Endodermal cell (in vitro differentiated cells): Measurements from ENCODE around the gene ANO5. TPM values are rescaled to one million over a fixed set of nuclear protein-coding genes. Genes with fewer than 3 reads are reported as not detected.

Source experiments
- DNase-seq: peaks from one replicate; pipeline ENCODE4 v3.0.0-alpha.2; 2017
- H3K27ac ChIP-seq: 2 replicates; pipeline ENCODE4 v1.5.1; 2013; ENCODE audit warnings: mild to moderate bottlenecking, low read depth, low read length, moderate library complexity
- H3K27me3 ChIP-seq: 2 replicates; pipeline ENCODE4 v1.6.1; 2013; ENCODE audit warnings: mild to moderate bottlenecking, low read length, moderate library complexity; ENCODE audit not compliant: insufficient read depth, control insufficient read depth, poor library complexity, severe bottlenecking
- H3K36me3 ChIP-seq: 2 replicates; pipeline ENCODE4 v1.7.0; 2013; ENCODE audit warnings: mild to moderate bottlenecking, low read length, moderate library complexity; ENCODE audit not compliant: control insufficient read depth, insufficient read depth
- H3K4me1 ChIP-seq: one replicate; pipeline ENCODE4 v1.7.0; 2013; ENCODE audit warnings: low read length; ENCODE audit not compliant: control insufficient read depth, insufficient read depth
- H3K4me3 ChIP-seq: 2 replicates; pipeline ENCODE4 v1.5.1; 2013; ENCODE audit warnings: mild to moderate bottlenecking, low read length, moderate library complexity
- H3K9ac ChIP-seq: 2 replicates; pipeline ENCODE4 v1.6.1; 2013; ENCODE audit warnings: mild to moderate bottlenecking, low read length, moderate library complexity; ENCODE audit not compliant: poor library complexity, severe bottlenecking; ENCODE audit errors: extremely low read depth
- H3K9me3 ChIP-seq: 2 replicates; pipeline ENCODE4 v1.6.1; 2013; ENCODE audit warnings: mild to moderate bottlenecking, low read length, moderate library complexity; ENCODE audit not compliant: control insufficient read depth
- H3K27ac Mint-ChIP-seq: 2 replicates; pipeline ENCODE4 v1.8.0; 2020; ENCODE audit warnings: mixed read lengths
- H3K27me3 Mint-ChIP-seq: 2 replicates; pipeline ENCODE4 v1.8.0; 2021; ENCODE audit warnings: mild to moderate bottlenecking, mixed read lengths; ENCODE audit not compliant: insufficient read depth
- H3K36me3 Mint-ChIP-seq: 2 replicates; pipeline ENCODE4 v1.8.0; 2020; ENCODE audit warnings: low read depth, mixed read lengths
- H3K4me1 Mint-ChIP-seq: 2 replicates; pipeline ENCODE4 v1.8.0; 2020; ENCODE audit warnings: mixed read lengths
- H3K4me3 Mint-ChIP-seq: 2 replicates; pipeline ENCODE4 v1.8.0; 2020; ENCODE audit warnings: mild to moderate bottlenecking, moderate library complexity, mixed read lengths
- H3K9me3 Mint-ChIP-seq: 2 replicates; pipeline ENCODE4 v1.8.0; 2020; ENCODE audit warnings: mild to moderate bottlenecking, mixed read lengths
- CTCF ChIP-seq: fragments of 200-600 bp; sonication (generic); conservative IDR thresholded peaks from 2 replicates; pipeline ENCODE4 v1.5.0; 2021; ENCODE audit warnings: antibody characterized with exemption, mild to moderate bottlenecking
- WGBS, 2 experiments: methylation state at CpG; one replicate each; pipeline versions ENCODE4 v1.1.5 to v1.1.7; 2013; ENCODE audit warnings: missing lambda C conversion rate in 2 of 2, mixed read lengths in 1 of 2; ENCODE audit not compliant: insufficient coverage in 1 of 2, insufficient read length in 1 of 2; 5-methylcytosine and 5-hydroxymethylcytosine counted together
- total RNA-seq, 2 donors: library from RNA; stranded (reverse); fragmentation: NEBNext Ultra II Directional in 1 of 2; extraction: Animal tissue kit (Norgen Biotek cat#: 25700) in 1 of 2; gene quantifications; 2 replicates in 1 of 2; 3 replicates in 1 of 2; pipeline ENCODE4 v1.2.1, GENCODE V29; 2021

Gene ANO5
- total RNA-seq, 2 donors from 2014 or later = 6.2 to 8.9 TPM

DNA sequence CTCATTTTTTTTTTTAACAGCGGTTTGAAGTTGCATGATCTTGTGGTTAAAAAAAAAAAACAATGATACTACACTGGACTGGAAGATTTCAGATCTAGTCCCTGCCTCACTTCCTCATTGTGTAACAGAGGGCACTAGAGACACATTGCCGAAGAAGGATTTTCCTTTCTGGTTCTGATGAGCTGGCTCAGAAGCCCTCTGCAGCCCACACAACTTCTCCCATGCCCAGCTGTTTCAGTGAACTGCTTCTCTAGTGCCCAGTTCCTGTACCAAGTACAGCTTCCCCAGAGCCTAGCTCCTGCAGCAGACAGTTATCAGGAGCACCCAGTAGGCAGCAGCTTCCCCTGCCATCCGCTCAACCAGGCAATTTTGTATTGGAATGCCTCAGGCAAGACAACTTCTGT, 29.5 kb upstream of the ANO5 start:
- H3K9me3 Mint-ChIP-seq = no peaks in the 10 kb centered on the region
- H3K4me3 Mint-ChIP-seq = no peak overlapping the region
- no peaks in the 10 kb centered on the region for H3K36me3 Mint-ChIP-seq
- DNase-seq = no peak
- Histone ChIP-seq H3K9ac (no peak overlapping the region), H3K4me3 (no peak overlapping the region), H3K27me3 (no peaks in the 10 kb centered on the region), H3K27ac (no peak overlapping the region), H3K36me3 (no peaks in the 10 kb centered on the region), H3K9me3 (no peaks in the 10 kb centered on the region), H3K4me1 (no peaks in the 10 kb centered on the region)
- H3K27ac Mint-ChIP-seq = no peak overlapping the region
- no peak for TF ChIP-seq CTCF
- 88 to 93% methylated on average over 3 of the region's 3 CpGs for WGBS, 2 experiments
- no peaks in the 10 kb centered on the region for H3K4me1 Mint-ChIP-seq
- no peaks in the 10 kb centered on the region for H3K27me3 Mint-ChIP-seq

DNA sequence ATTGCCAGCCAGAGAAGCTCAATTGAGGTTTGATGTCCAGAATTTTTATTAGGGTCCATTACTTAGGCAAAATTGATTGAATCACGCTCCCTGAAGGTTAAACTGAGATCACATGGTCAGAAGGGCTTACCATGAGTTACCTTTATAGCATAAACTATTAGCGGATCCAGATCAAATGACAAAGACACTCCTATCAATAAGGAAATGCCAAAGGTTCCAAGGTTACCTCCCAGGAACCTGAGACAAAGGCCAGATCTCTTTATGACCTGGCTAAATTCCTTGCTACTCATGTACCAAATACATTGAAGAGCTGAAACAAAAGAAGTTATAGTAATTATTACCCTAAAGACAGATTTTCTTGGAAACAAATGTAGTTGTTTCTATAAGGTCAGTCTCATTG, 27.8 kb upstream of the ANO5 start:
- H3K27ac Mint-ChIP-seq = no peak overlapping the region
- H3K27me3 Mint-ChIP-seq = no peaks in the 10 kb centered on the region
- no peaks in the 10 kb centered on the region for H3K4me1 Mint-ChIP-seq
- WGBS, 2 experiments = 97 to 100% methylated on average over 1 to 2 of the region's 2 CpGs
- H3K9me3 Mint-ChIP-seq = no peaks in the 10 kb centered on the region
- Histone ChIP-seq H3K36me3 (no peaks in the 10 kb centered on the region), H3K9me3 (no peaks in the 10 kb centered on the region), H3K9ac (no peak overlapping the region), H3K27me3 (no peaks in the 10 kb centered on the region), H3K4me3 (no peak overlapping the region), H3K4me1 (no peaks in the 10 kb centered on the region), H3K27ac (no peak overlapping the region)
- no peak for DNase-seq
- H3K4me3 Mint-ChIP-seq = no peak overlapping the region
- H3K36me3 Mint-ChIP-seq = no peaks in the 10 kb centered on the region
- no peak for TF ChIP-seq CTCF

GRCh38 chr11:22165759-22166513, 26.9 kb upstream of the ANO5 start:
- TF ChIP-seq CTCF = no peak
- Histone ChIP-seq H3K9ac (no peak overlapping the region), H3K36me3 (no peaks in the 10 kb centered on the region), H3K27me3 (no peaks in the 10 kb centered on the region), H3K27ac (no peak overlapping the region), H3K4me1 (no peaks in the 10 kb centered on the region), H3K4me3 (no peak overlapping the region), H3K9me3 (no peaks in the 10 kb centered on the region)
- Mint-ChIP-seq H3K27ac (no peak overlapping the region), H3K4me3 (no peak overlapping the region), H3K27me3 (no peaks in the 10 kb centered on the region), H3K9me3 (no peaks in the 10 kb centered on the region), H3K4me1 (no peaks in the 10 kb centered on the region), H3K36me3 (no peaks in the 10 kb centered on the region)
- 90 to 100% methylated on average over 2 to 3 of the region's 3 CpGs for WGBS, 2 experiments
- DNase-seq = no peak
